Panc1 (cell line): ENCODE results near the gene PSME3IP1.

Experiments used
- CTCF ChIP-seq: fragments of 450-650 bp; IDR thresholded peaks from 2 replicates; pipeline ENCODE4 v1.5.1; 2017; ENCODE audit warnings: mild to moderate bottlenecking
- SIN3A ChIP-seq: IDR thresholded peaks from 2 replicates; pipeline ENCODE4 v1.6.1; 2012; ENCODE audit warnings: low read depth, mild to moderate bottlenecking, low read length, moderate library complexity, borderline replicate concordance; ENCODE audit not compliant: insufficient read depth

GRCh38 chr16:57127037-57127763, 58.6 kb downstream of the PSME3IP1 start:
- TF ChIP-seq SIN3A (no peak), CTCF (no peak)
